HG03521 (cell line): ENCODE measurements around the gene GON7.
"Not testable (repeated sequence)": the region's sequence is repeated elsewhere in the genome, so short reads cannot be mapped to it uniquely, and the experiment has no call there.

Experiments used
- ATAC-seq: cut with Tn5 transposase; IDR thresholded peaks from one replicate; pipeline ENCODE4 v1.9.1; 2021; ENCODE audit warnings: mild to moderate bottlenecking, moderate library complexity; ENCODE audit not compliant: unreplicated experiment

Gene GON7, protein sequence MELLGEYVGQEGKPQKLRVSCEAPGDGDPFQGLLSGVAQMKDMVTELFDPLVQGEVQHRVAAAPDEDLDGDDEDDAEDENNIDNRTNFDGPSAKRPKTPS

DNA sequence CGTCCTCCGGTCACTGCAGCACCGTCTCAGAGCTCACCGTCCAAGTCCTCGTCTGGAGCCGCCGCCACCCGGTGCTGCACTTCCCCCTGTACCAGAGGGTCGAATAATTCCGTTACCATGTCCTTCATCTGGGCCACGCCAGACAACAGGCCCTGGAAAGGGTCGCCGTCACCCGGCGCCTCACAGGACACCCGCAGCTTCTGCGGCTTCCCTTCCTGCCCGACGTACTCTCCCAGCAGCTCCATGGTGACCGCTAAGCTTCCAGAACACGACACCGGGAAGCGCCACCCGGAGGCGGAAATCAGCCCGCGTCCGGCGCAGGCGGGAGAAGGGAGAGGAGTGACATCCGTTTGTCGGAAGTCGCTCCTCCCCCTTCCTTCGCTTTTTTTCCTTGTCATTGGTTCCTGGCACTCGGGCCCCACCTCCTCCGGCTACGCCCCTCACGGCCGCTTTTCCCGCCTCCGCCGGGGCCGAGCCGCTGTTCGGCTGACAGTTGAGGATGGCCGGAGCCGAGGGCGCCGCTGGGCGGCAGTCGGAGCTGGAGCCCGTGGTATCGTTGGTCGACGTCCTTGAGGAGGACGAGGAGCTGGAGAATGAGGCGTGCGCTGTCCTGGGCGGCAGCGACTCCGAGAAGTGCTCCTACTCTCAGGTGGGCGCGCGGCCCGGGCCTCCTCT, at the start of gene GON7, which contains the start of gene UBR7:
TSS of gene GON7 (minus strand) at position 273 of the 675 bp plus-strand sequence. CDS start at position 245, 28 bp downstream.
TSS of gene UBR7 (plus strand) at position 464 of the 675 bp plus-strand sequence. CDS start at position 500, 36 bp downstream.
- ATAC-seq, result peak; percentile 80

DNA sequence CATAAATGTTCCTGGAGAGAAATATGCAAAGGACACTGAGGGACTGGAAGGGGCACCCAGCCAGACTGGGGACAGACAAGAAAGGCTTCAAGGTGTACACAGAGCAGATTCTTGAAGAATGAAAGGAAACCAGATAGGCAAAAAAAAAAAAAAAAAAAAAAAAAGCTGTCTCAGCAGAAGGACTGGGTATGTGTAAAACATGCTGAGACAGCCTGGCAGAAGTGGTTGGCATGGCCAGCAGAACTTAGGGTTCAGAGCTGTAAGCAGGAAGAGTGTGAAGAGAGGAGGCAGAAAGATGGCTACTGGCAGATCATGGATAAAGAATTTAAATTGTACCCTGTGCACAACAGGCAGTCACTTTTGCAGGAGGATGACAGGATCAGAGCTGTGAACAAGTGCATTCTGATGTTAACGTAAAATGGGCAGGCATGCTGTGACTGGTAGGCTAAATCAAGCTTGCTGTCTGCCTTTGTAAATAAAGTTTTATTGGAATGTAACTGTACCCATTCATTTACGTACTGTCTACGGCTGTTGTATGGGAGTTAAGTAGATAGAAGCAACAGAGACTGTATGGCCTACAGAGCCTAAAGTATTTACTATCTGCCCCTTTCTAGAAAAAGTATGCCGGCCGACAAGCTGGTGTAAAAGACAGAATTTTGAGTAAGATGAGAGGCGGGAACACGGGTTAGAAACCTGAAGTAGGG, 42.4 kb upstream of the GON7 start:
- no peak for ATAC-seq

DNA sequence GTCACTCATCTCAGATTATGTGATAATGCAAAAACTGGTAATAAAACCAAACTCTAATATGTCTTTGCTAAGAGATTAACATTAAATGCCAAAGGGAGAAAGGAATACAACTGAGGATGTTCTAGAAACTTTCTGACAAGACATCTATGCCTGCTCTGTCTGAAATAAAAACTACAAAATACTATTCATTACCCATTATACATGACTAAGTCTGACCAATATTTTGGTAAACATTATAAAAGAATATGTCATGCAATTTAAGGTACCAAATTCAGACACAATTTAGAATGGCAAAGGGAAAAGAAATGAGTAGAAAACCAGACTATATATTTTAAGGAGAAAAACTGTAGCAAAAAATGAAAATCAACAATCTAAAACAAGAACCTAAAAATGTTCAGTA, 39.7 kb upstream of the GON7 start:
- no peak for ATAC-seq

DNA sequence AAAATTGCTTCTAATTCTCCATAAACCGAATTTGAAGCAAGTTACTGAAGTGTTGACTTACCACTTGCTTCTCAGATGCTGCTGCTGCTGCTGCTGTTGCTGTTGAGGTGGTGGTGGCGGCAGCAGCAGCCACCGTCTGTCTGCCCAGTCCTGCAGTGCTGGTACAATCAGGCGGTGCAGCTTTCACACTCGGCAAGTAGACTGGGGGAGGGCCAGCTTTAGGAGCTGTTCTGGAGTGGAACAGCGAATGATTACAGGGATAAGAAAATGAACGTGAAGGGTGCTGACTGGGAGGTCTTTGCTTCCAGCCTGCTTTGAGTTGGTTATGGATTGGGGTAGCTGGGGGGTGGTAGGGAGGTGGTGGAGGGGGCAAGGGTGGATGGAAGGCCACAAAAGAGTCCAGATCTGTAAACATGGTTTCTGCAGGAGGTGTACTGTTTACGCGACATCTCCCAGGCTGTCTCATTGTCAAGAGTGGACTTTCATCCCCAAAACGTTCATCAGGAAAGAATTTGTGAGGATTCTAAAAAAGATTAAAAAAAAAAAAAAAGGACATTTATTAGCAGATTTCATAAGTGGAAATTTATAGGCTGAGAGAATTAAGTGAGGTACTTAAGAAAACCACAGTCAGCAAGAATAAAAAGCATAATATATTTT, 39.0 kb upstream of the GON7 start:
- ATAC-seq, result no peak

DNA sequence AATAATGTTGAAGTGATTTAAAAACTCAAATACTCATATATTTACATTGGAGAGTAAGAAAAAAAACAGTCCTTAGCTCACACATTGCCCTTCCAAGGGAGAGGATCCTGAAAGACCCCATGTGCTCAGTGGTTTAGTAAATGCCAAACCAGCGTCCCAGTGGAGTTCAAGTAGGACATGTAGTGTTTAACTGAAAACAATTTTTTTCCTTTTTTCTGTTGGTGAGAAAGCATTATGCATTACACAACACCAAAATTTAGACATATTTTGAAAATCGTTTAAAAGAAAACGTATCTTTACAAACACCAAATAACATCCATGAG, 33.8 kb upstream of the GON7 start:
- no peak for ATAC-seq

DNA sequence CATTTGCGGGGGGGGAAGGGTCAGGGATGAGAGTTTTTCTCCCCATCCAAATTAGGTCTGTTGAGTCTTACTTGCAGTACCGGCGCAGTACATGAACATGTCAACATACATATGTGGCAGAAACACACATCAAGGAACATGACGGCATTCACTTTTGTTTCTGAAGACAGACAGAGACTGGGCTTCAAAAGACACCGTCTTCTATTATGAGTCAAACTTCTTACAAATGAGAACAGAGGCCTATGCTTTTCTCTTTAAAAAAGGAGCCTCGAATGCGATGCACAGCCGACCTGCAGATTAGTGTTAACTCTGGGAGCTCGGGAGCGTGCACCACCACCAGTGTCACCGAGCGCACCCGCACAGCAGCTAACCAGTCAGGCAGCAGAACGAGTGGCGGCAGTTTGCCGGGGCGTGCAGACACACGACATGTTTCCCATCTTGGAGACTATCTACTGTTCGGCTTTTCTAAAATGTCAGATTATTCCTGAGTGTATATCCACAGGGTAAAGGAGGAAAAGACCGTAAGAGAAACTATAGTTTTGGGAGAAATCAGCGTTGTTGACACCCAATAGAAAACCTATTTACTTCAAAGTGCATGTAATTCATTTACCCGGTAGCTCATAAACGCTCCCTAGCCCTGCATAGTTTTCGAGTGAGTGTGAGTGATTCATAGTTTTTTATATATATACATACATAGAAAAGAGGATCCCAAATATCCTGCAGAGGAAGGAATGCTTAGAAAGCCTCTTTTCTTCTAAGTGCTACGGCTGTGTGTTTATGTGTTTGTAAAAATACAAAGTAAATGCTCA, 33.2 kb upstream of the GON7 start:
- ATAC-seq, result no peak

DNA sequence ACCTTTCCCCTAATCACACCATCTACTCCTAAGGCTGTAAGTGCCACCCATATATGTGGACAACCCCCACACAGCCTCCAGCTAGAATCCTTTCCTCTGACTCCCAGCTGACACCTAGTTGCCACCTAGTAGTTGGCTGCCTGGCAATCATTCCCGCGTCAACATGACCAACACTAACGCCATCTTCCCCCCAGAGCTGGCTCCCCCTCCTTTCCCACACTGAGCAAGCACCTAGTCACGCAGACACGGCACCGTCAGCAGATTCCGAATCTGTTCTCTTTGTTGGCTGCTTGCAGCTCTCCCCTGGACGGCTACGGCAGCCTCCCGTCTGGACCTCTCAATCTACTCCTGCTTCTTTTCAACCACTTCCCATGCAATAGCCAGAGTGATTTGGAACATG, 27.9 kb upstream of the GON7 start:
- no peak for ATAC-seq

DNA sequence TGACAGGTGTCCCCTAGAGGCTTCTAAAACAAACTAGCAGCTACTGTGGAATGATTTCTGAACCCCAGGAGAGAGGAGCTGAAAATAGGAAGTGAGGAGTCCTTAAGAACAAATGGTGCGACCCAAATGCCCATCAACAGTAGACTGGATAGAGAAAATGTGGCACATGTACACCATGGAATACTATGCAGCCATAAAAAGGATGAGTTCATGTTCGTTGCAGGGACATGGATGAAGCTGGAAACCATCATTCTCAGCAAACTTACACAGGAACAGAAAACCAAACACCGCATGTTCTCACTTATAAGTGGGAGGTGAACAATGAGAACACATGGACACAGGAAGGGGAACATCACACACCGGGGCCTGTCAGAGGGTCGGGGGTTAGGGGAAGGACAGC, 26.2 kb upstream of the GON7 start:
- not testable (repeated sequence) for ATAC-seq

DNA sequence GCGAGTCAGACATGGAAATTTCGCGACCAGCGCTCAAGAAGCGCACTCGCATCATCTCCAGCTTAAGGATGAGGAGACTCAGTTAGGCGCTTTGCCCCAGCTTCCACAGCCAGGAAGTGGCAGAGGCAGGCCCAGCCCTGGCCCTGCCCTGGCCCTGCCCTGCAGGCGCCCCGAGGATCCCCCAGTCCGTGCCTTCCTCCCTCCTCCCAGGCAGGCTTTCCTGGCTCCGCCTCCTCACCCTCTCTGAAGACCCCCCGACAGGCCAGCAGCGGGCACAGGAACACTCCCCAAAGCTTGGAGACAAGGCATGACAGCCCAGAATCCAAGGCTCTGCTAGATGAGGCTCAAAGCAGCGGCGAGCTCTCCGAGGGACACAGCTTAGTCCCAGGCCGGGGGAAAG, 25.3 kb upstream of the GON7 start:
- no peak for ATAC-seq

DNA sequence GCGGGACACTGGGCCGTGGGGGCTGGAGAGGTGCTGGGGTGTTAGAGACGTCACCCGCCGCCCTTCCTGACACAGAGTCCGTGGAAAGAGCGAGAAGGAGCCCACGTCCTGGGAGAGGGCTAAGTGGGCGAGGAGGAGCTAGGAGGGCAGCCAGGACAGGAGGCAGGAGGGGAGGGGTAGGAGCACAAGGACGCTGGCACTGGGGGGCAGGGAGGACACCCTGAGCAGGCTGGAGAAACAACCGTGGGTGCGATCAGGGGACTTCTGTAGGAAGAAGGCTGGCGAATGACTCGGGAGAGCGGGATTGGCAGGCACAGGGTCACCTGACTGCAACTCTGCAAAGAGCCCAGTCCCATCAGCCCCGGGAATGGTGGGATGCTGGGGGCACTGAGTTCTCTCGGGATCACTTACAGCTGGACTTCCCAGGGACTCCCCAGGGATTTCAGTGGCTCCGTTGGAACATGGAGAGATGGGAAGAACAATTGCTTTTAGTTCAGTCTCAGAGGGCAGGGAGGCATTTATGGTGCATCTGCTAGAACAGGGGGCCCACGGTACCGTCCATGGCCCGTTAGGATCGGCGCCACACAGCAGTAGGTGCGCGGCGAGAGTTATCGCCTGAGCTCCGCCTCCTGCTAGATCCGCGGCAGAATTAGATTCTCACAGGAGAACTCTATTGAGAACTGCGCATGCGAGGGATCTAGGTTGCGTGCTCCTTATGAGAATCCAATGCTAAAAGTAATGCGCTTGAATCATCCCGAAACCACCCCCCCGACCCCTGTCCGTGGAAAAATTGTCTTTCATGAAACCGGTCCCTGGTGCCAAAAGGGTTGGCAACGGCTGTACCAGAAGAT, 24.5 kb upstream of the GON7 start:
- no peak for ATAC-seq

DNA sequence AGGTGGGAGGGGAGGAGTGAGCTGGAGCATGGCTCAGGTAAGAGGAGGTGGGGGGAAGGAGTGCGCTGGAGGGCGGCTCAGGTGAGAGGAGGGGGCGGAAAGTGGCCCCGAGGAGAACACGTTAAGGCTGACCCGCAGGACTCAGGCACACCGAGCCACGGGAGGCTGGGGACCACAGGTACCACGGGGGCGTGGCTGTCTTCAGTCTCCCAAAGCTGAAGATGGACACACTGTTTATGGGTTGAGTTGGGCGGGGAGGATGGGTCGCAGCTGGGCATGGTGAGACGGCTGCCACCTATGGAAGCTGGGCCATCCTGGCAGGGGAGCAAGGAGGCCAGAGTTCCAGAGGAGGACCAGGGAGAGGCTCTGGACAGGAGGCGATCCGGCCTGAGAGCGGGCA, 23.7 kb upstream of the GON7 start:
- no peak for ATAC-seq

DNA sequence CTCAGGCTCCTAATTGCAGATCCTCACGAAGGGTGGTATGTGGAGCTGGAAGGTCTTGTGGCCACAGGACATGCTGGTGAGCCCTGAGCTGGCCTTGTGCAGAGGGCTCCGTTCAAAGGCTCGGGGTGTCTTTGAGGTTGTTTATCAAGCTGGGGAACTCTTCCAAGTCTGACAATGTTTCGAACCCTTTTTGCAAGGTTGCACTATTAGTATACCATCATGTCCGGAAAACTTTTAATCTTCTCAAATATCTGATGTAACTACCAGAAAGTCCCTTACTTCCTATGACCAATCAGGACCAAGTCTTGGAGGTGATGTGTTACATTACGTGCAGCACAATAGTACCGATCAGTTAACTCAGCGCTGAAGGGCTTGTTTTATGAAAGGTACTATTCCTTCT, 21.7 kb upstream of the GON7 start:
- no peak for ATAC-seq

DNA sequence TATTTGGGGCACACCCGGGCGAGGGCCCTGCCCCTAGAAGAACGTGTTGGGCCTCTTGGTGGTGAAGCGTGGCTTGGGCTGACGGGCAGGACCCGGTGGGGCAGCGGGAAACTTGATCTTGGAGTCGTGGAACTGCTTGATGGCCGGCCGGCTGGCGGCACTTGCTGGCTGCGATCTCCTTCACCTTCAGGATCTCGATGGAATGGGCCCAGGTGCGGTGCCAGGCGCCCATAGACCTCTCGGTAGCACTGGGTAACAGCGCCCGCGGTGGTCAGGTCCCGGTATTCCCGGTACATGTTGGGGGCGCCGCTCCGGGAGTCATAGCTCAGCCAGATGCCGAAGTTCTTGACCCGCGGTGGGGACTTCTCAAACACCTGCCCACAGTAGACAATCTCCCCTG, 16.7 kb upstream of the GON7 start:
- ATAC-seq, result no peak

DNA sequence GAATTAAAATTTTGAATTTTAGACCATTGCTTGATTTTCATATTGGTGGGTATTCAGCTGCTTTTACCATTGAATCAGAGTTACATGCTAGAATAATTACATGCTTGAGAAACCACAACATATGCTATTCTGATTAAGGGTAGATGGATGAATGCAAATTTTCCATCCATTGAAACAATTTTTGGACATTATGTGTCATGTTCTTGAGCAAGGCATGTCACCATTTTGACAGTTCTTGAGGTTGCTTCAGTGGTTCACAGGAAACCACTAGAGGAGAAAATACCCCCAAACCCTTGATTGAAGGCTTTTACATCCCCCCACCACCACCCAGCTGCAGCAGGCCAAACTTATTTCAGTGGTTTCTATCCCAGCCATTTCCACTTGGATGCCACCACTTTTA, 13.6 kb upstream of the GON7 start:
- ATAC-seq, result no peak

DNA sequence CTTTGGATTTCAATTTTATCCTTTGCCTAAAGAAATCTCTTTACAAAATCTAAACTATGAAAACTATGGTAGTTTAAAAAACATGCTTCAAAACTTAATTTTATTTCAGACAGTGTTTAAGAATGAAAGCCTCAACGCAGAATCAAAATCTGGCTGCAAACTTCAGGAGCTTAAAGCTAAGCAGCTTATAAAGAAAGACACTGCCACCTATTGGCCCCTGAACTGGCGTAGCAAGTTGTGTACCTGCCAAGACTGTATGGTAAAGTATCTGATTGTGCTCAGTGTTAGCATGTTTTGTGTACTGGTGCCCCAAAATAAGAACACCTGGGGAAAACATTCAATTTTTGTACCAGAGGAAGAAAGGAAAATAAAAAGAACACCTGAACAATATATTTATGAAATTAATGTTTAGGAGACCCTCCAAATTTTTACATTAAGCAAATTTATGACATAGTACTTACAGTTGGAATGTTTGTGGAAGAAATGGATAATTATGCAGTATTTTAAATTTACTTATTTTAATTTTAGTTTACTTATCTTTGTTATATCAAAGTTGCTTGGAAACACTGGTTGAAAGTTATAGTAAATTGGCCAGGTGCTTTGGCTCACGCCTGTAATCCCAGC, 12.3 kb upstream of the GON7 start:
- ATAC-seq, result no peak

DNA sequence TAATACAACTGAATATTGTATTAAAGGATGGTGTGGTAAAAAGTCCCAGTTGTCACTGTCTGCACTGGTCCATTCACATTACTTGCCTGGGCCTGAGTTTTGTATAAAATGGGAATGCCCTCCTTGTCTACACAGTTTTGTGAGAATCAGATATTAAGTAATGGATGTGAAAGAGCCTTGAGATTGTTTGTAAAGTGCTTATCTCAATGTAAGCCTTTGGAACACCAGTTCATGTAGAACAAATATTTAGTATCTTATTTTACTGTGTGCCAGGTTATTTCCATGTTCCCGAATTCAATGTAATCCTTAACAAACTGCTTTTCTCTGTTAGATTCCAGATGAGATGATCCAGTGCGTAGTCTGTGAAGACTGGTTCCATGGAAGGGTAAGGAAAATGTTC, 7.7 kb upstream of the GON7 start:
- ATAC-seq, result no peak

DNA sequence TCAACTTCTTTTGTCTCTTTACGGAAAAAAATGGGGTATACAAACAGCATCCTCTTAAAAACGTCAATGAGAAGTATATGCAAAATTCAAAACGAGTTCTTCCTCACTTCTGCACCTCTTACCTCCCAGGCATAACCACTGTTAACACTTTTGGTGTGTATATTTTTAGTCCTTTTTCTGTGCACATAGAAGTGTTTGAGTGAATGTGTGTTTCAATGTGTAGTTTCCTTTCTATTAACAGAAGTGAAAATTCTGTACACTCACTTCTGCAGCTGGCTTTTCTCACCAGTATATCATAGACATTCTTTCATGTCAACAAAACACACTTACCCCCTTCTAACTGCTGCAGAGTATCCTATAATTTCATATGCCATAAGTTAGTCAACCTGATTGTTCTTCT, 5.6 kb upstream of the GON7 start:
- ATAC-seq, result peak; percentile 55

DNA sequence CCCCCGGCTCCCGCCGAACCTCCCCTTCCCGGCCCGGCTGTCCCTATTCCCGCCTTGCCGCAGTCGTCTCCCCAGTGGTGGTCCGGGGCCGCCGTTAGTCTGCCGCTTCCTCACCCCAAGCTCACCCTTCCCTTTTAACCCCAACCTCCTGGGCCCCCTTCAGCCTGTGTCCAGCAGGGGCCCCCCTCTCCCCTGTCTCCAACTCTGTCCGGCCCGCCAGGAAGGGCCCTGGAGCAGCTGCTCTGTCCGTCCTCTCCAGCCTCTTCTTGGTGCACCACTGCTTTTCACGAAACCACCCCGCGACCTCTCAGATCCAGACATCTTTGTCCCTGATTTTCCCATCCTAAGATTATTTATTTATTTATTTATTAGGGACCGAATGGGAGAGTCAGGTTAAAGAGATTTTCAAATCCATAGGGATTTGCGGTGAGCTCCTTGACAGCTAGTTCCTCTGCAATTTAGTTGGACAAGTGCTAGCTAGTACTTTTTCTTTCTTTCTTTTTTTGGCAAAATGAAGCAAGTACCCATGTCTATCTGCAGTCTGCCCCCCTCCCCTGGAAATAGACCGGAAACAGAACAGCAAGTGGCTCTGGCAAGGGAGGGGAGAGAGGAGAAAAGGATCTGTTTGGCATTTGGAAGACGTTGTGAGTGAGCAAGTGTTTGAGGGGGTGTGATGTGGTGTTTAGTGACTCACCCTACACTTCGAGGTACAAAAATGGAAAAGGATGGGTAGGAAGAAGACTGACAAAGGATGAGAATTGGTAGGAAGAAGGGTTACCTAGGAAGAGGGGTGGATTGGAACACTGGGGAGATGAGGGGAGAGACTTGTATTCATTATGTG, 823 bp upstream of the GON7 start:
- peak; percentile 25 for ATAC-seq

DNA sequence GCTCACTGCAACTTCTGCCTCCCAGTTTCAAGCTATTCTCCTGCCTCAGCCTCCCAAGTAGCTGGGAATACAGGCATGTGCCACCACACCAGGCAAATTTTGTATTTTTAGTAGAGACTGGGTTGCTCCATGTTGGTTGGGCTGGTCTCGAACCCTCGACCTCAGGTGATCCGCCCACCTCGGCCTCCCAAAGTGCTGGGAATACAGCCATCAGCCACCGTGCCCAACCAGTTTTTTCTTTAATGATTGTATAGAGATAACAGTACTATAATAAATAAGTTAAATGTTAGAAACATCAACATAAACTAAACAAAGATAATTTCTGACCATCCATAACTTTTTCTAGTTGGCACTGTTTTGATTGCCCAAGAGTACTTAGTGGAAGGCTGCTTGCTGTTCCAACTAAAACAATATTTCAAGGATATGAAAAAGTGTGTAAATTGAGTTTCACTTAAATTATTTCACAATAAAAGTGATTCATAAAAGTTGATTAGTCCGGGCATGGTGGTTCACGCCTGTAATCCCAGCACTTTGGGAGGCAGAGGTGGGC, 5.6 kb downstream of the GON7 start:
- no peak for ATAC-seq
